Umbilical cord (tissue), 2 donors: ENCODE results near the gene WDFY4. TPM values are rescaled to one million over a fixed set of nuclear protein-coding genes. Genes with fewer than 3 reads are reported as not detected.

ENCODE experiments used
- DNase-seq: peaks from one replicate; pipeline ENCODE4 v3.0.0-alpha.2; 2015; ENCODE audit warnings: low spot score
- total RNA-seq: library from RNA; depleted of rRNA; stranded (reverse); fragments of >200 nt; gene quantifications from one replicate; pipeline ENCODE4 v1.2.3, GENCODE V29; 2014; ENCODE audit warnings: low replicate concordance; ENCODE audit not compliant: insufficient read depth

The WDFY4 gene
- total RNA-seq, 1 donor from 2014 or later: 4.6 TPM

DNA sequence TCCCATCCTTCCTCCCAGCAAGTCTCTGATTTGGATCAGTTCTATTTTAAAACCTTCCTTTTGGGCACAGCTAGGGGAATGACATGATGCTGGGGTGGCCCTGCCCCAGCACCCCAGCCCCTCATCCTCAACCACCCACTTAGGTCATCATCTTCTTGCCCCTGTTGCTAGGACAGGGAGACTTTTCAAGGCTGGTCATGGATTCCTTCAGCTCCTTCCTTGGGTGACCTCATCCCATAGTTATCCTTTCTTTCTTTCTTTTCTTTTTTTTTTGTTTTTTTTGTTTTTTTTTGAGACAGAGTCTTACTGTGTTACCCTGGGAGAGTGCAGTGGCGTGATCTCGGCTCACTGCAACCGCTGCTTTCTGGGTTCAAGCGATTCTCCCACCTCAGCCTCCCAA lies 127.2 kb downstream of the WDFY4 start:
- DNase-seq: no peak

DNA sequence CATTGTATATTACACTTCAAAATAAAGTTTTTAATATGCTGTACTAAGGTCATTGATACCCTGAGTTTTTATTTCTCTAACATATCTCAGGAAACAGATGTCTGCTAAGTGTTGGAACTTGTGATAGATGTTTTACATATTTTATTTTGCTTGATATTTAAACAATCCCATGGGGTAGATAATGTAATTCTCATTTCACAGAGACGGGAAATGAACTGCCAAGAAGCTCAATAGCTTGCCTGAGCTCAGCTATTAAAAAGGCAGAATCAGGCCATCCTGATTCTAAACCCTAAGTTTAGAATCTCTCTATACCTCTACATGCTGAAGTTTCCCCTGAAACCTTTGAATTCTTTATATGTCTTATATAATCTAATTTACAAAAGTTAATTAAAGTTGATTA lies 128.6 kb downstream of the WDFY4 start:
- no peak for DNase-seq

DNA sequence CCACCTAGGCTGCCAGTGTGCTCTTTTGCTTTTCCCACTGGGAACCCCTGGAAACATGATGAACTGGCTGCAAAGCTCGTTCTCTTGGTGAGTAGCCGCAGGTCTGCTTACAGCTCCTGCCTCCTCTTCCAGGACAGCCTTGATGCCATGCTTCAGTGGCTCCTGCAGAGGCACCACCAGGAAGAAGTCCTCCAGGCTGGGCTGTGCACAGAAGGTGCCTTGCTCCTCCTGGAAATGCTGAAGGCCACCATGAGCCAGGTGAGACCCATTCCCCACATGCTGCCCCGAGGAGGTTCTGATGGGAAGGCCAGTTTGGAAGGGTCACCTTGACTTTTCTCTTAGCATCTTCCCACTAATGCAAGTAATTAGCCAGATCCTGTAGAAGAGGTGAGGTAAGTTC lies 129.2 kb downstream of the WDFY4 start:
- DNase-seq: no peak

DNA sequence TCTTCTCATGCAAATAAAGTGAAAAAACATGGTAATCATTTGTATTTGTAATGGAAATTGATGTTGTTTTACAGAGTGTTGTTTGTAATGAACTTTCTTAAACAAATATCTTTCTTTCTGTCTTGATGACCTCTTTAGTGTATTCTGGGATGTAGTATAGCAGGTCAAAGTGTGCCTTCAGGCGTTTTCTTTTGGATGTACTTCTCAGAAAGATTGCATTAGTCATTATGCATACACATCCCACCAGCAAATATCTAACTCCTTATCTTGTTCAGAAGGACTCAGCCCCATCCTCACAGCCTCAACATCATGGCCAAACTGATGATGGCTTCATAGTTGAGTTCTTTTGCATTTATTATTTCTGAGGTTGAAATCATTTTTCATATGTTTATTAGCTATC lies 130.3 kb downstream of the WDFY4 start:
- no peak for DNase-seq

DNA sequence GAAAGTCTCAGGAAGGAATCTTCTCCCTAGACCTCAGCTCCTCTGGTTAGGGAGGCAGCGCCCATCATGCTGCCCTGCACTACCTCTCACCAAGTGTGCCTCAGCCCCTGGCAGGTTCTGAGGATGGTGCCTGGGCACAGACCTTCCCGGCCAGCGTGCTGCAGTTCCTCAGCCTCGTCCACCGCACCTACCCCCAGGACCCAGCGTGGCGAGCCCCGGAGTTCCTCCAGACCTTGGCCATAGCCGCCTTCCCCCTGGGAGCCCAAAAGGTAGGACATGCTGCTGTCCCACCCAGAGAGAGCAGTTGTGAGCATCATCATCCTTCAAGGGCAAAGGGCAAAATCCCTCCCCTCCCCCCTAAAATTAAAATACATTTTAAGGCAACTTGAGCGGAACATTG lies 132.5 kb downstream of the WDFY4 start:
- no peak for DNase-seq

DNA sequence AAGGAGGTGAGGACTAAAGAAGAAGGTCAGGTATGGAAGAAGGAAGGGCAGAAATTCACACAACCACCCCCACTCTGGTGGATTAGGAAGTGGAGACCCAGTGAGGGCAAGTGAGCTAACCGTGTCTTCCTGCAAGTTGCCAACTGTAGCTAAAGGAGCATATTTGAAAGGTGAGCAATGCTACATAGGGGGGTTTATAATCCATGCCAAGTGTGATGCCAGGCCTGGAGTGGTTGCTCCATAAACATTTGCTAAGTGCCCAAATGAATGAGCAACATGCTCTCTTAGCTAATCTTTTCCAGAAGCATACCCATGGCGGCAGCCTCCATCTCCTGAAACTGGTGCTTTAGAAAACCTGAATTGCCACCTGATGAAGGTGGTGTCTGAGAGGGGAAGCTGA lies 133.4 kb downstream of the WDFY4 start:
- DNase-seq: no peak

DNA sequence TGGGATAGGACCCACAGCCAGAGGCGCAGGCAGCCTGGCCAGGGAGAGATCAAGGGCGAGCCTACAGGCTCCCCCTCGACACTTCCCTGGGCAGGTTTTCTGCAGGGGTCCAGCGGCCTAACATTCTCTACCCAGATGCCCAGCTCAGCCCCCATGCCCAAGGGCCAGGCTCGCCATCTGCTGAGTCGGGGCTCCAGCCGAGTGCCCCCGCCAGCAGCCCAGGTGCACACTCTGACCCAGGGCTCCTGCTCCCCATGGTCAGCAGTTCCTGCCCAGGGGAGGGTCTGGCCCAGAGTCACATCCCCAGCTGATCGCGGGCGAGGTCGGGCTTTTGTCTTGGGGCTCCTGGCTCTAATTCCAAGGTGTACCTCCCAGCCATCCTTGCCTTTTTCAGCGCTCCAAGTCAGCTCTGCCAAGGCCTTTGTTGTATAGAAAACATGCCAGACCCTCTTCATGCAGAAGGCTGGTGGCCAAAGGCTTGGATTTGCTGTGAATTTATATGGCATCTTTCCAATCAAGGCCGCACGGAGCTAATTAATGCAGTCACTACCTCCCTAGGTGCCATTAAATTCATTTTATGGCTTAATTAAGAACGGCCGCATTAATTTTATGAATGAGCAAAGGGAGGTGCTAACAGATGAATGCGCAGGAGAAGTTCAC lies 134.3 kb downstream of the WDFY4 start:
- no peak for DNase-seq

DNA sequence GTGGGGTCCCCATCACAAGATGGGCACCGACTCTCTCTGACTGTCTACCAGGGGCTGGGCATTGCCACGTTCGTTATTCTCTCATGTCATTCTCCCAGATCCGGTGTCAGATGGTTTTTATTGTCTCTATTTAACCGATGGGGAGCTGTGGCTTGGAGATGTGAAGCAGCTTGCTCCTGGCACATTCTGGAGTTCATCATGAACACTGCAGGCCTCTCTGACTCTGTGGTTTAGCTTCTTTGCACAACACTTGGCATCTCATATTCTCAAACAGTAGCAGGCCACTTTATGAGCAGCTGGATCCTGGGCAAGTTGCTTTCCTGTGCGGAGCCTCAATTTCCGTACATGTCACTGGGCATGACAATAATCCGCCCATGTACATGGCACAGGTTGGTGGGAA lies 135.1 kb downstream of the WDFY4 start:
- DNase-seq: no peak

DNA sequence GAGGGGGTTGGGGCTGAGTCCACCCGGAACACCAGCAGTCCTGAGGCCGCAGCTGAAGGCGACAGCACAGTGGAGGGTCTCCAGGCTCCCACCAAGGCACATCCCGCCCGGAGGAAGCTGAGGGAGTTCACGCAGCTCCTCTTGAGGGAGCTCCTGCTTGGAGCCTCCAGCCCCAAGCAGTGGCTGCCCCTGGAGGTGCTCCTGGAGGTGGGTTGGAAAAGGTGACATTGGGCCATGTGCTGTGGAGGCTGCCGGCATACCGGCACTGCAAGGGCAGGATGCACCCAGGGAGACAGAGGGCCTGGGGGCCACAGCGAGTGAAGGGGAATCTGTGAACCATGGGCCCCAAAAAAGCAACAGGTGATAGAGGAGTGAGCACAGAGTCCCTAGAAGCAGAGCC lies 135.6 kb downstream of the WDFY4 start:
- no peak for DNase-seq

DNA sequence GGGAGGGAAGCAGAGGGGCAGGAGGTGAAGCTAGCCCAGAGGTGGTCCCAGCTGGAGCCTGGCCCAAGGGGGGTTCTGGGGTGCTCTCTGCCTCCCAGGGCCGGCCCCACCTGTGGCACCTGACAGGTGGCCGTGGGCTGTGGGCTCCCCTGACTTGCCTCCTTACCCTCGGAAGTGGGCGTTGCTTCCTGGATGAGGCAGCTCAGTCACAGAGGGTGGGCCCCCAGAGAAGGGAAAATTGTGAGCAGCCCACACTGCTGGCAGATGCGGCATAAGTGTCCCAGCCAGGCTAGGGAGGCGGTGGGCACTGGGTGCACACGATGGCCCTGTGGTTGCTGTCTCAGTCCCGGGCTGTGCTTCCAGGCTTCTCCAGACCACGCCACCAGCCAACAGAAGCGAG lies 136.0 kb downstream of the WDFY4 start:
- DNase-seq: no peak

DNA sequence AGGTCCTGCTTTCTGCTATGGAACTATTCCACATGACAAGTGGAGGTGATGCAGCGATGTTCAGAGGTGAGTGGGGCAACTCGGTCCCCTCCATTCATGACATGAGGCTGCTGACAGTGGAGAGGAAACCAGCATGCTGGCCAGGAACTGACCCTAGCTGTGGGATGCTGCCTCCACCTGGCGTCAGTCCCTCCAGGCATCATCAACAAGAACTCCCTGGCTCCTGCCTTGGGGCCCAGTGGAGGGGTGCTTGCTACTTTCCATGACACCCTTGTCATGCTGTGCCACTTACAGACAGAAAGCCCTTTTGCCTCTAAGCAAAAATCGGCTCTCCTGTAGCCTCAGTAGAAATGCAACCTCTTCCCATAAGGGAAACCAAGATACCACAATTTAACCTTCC lies 136.4 kb downstream of the WDFY4 start:
- no peak for DNase-seq

DNA sequence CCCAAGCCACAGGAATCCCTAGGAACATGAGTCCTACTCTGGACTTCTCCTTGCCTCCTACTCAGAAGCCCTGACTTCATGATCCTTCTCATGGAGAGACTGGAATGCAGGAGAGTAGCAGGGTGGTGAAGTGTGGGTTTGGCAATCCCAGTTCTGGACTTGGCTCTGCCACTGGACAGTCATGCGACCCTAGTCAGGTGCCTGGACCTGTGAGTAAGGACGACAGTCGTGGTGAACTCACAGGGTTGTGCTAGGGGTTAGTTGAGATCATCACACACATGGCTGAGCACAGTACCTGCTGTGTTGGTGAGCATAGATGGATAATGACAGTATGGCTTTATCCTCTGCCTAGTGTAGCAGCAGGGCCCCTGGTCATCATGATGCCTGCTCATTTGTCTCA lies 137.0 kb downstream of the WDFY4 start:
- no peak for DNase-seq

DNA sequence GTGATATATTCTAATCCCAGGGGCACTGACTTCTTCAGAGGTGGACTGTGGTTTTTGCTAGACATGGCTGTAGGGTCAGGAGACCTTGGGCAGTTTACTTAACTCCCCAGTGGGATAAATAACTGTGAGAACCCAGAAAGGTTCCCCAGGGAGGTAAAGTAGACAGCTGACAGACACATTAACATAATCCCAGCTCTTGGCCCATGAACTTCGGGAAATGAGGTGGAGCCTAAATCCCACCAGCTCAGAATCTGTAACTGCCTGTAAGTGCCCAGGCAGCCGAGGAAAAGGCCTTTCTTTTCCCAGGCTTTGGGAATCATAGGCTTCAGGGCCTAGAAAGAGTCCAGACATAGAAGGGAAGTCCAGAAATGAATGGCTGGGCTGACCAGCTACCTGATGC lies 149.0 kb downstream of the WDFY4 start:
- no peak for DNase-seq

DNA sequence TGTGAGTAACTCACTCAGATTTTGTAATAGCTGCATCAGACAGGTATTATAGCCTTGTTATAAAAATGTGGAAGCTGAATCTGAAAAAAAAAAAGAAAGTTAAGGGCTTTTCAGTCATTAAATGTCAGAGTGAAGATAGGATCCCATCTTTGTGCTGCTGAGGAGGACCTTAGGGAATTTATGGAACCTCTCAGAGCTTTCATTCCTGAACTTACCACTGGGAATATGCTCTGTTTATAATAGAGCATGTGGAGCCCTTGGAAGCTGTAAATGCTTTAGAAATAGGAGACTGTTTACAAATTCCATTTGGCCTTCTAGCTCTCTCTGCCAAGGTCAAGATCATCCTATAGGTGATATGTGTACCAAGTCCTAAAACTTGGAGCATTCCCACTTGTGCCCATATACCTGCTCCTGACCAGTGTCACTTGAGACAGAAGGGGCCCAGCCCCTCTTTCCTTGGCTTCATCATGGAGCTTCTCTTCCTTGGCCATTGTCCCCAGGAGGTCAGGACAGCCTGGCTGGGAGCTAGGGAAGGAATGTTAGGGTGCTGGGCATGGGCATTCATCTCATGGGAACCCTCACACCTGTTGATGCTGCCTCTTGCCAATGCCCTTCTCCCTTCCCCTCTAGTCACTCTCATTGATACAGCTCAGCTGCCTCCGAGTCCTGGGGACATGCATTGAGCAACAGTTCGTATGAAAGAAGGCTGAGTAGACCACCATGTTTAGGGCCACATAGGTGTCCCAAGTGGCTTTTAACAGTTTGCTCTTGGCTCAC lies 149.7 kb downstream of the WDFY4 start:
- no peak for DNase-seq

DNA sequence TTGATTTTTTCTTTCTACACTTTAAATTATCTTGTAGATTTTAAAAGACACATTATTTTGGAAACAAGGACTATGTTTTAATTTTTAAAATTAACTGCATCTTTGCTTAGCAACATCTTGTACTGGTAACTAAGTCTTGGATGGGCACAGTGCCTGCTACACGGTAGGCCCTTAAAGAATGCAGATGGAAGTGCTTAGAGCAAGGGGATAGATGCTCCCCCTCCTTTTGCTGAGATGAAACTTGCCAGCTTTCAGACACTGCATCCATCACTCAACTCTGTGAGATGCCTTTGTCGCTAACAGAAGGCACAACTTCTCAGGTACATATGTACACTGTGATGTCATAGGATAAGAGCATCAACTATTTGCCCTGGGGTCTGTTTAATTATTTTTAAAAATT lies 151.1 kb downstream of the WDFY4 start:
- DNase-seq: no peak

DNA sequence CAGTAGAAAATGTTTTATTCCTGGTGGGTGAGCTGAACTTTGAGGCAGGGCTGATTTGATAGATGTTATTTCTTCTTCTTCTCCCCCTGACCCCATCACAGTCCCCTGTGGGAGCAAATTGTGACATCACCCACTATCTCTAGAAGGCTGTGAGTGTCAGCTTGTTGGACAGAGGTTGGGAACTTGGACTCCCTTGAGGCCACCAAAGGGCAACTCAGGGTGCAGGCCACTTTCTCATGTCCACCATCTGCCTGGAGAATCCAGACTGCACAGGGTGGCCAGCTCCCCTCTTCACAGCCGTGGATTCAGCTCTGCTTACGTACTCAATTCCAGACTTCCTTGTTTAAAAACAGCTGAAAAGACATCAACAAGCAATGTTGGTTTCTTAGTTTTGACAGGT lies 151.9 kb downstream of the WDFY4 start:
- no peak for DNase-seq

DNA sequence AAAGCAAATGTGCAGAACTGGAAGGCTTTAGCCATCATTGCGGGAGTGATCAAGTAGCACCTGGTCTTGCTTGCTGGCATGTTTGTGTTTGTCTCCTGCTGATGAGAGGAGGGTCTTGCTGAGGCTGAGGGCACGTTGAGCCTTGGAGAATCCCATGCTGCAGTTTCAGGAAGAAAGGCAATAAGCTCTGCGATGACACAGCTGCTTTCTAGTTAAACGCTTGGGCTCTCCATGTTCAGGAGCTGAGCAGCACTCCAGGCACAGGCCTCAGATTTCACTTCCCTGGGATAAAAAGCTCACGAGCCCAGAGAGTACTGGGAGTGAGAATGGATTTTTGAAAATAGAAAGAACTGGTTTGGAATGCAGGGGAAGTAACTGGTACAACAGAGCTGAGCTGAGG lies 154.2 kb downstream of the WDFY4 start:
- DNase-seq: peak; percentile 84

DNA sequence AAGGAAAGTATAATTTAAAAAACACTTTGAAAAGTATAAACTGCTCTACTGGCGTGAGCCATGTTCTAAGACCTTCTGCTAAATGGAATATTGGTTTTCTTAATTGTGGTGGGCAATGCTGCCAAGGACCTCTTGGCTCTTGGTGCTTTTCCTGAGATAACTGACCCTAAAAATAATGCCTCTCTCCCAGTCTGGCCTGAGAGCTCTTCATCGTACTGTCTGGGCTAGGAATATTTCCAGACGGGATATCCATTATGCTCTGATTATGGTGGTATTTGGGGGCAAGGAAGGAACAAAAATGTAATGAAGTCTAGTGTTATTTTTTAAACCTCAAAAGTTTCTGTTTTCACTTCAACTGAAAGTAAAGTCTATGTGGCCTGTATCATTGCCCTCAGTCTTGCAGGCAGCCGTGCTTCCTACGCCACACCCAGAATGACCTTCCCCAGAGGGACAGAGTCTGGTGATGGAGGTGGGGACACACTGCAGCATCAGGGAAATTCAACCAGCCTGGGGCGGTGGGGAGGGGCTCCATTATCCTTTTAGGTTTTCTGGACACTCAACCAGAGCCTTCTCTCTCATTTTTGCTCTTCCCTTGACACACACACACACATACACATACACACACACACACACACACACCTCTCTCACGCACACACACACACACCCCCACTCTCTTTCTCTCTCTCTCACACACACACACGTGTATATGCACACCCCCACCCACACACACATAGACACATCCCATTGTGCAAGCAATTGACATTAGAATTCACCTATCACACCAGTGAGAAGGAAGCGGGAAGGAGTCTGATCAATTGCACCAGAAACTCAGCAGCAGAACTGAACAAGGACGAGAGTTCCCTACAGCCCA lies 155.4 kb downstream of the WDFY4 start:
- DNase-seq: no peak

DNA sequence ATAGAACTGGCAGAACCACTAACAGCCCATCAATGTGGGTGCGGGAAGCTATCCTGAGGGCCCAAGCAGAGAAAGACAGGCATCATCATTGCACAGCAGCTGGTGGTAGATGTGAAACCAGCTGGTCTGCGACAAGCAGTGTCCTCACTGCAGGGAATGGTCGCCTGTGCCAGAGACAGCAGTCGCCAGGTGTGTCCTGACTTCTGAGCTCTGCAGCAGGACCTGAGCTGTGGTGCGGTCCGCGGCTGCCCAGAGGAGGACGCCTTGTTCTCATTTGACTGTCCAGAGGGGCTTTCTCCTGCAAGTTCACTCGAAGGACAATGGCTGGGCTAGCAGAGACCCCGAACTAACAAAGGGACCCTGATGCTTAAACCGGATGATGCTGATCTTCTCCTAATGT lies 157.6 kb downstream of the WDFY4 start:
- DNase-seq: no peak

DNA sequence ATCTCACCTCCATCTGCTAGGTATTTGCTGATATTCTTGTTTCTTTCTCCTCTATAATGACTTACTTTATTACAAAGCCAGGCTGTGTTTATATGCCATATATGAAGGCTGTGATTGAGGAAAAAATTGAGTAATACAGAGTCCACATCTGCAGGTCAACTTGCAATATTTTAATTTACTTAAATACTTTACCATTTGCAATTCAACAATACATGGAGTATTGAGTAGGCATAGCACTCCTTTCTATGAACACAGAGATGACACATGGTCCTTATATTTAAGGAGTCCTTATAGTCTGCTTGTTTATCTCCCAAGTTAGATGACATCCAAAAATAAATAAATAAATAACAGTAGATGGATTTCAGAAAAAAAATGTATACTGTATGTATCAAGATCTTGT lies 158.5 kb downstream of the WDFY4 start:
- DNase-seq: no peak

DNA sequence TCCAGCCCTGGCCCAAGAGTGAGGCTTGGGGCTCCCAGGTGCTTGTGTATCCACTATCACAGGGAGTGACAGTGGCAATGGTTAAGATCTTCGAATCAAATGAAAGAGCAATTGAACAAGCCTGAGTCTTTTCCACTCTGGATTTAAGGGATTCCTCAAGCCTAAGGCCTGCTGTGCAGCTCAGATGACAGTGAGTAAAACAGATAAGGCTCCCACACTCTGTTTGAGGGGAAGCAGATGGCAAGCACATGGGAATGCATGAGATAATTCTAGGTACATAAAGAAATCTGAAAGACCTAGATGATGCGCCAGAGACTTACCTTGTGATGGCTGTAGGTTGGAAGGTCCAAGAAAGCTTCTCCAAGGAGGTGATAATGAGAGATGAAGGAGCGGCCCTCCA lies 159.9 kb downstream of the WDFY4 start:
- peak; percentile 61 for DNase-seq

DNA sequence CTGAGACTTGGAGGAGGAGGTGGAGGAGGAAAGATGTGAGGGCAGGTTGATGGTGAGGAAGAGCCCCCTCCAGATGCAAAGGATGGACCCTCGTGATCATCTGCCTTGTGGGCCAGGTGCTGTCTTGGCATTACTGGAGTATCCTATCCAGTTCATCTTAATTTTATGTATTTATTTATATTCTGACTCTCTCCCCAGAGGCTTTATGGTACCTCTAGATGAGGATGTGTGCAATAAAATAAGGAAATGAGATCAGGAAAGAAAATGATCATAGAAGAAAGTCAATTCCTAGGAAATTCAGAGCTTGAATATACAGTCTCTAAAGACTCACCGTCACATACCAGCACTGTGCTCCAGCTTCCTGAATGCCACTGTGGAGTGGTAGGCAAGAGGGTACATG lies 160.8 kb downstream of the WDFY4 start:
- no peak for DNase-seq

DNA sequence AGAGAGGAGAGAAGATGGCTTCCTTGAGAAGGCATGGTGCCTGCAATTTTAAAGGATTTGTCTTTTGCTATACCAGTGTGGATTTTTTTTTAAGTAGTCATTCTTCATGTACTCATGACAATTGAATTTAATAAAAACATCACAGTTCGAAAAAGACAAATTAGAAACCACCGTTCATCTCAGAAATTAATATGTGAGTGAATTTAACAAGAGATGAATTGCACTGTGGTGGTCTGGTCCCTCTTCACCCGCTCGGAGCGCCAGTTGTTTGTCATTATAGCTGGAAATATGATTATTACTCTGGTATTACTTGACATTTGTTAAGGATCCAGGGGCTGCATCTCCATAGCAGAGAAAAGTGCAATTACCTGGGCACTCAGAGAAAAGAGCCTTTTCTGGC lies 163.0 kb downstream of the WDFY4 start:
- no peak for DNase-seq
